ENCODE measurements around the gene FAM13C.

The FAM13C gene

DNA sequence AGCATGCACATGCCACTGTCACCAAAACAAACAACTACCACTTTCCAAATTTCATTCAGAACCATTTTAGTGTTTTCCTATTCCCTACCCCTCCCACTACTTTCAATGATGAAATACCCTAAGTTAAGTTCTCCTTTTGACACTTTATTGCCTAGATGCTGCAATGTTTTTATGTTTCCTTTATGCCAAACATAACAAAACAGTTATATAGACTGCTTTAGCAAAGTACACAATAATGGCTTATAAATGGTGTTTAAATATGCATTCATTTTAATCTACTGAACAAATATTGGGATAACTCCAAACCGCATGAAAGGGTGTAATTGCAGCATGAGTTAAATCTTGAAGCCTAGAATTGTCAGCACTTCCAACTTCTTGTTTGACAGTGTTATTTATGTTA lies 116.7 kb downstream of the FAM13C start:
- Histone ChIP-seq H3K9ac (no peak overlapping the region), H3K27me3 (ENCODE audit: control insufficient read depth, insufficient read depth, low read length) (no peaks in the 10 kb centered on the region), H3K4me2 (ENCODE audit: low read length) (no peak overlapping the region), H3K79me2 (no peaks in the 10 kb centered on the region), H3K4me1 (no peaks in the 10 kb centered on the region), H3K36me3 (ENCODE audit: control insufficient read depth, insufficient read depth, low read length) (no peaks in the 10 kb centered on the region), H3K4me3 (ENCODE audit: low read depth, low read length) (no peak overlapping the region), H2AFZ (no peak overlapping the region), H3K27ac (no peak overlapping the region), H3K9me3 (ENCODE audit: control insufficient read depth, low read length) (no peaks in the 10 kb centered on the region)
- TF ChIP-seq, protein P1, sequence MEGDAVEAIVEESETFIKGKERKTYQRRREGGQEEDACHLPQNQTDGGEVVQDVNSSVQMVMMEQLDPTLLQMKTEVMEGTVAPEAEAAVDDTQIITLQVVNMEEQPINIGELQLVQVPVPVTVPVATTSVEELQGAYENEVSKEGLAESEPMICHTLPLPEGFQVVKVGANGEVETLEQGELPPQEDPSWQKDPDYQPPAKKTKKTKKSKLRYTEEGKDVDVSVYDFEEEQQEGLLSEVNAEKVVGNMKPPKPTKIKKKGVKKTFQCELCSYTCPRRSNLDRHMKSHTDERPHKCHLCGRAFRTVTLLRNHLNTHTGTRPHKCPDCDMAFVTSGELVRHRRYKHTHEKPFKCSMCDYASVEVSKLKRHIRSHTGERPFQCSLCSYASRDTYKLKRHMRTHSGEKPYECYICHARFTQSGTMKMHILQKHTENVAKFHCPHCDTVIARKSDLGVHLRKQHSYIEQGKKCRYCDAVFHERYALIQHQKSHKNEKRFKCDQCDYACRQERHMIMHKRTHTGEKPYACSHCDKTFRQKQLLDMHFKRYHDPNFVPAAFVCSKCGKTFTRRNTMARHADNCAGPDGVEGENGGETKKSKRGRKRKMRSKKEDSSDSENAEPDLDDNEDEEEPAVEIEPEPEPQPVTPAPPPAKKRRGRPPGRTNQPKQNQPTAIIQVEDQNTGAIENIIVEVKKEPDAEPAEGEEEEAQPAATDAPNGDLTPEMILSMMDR (IDR thresholded peaks at IDR 0.05): no peak

DNA sequence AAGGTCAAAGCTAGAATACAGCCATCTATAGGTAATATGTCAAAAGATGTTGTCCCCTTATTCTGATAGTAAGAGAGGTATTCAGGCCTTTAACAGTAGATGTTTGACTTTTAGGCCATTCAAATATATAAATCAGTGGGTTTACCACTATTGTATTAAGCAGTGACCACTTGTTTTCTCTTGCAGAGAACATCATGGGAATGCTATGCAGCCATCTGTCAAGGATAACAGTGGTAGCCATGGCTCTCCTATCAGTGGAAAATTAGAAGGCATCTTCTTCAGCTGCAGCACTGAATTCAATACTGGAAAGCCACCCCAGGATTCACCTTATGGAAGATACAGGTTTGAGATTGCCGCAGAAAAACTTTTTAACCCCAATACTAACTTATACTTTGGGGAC lies 117.5 kb downstream of the FAM13C start:
- no peak overlapping the region for H3K4me2 ChIP-seq (ENCODE audit: low read length)

DNA sequence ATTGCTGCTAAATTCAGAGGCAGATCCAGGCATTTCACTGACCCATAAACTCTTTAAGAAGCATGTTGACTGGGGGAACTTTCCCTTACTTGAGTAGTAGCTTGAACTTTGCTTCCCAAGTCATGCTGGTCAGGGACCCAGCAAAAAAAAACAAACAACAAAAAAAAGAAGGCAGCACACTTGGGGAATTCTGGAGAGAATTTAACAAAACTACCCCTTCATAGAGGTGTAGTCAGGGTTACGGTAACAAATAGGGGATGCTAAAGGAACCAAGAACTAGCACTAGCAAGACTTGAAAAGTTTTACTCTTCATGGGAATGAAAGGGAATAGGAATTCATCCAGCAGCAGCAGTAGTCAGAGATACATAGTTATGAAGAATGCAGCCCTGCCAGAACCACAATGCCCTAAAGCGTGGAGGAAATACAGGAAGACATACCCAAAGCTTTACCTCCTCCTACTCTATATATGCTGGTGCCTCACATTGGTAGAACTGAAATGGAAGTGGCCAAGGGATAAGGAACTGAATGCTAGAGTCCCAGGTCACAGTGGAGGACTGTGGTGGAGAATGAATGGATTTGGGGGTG lies 118.6 kb downstream of the FAM13C start:
- H3K9me3 ChIP-seq (ENCODE audit: control insufficient read depth, low read length): no peaks in the 10 kb centered on the region
- H3K36me3 ChIP-seq (ENCODE audit: control insufficient read depth, insufficient read depth, low read length): no peaks in the 10 kb centered on the region
- TF ChIP-seq, protein P1 (IDR thresholded peaks at IDR 0.05): no peak
- no peak overlapping the region for H3K4me2 ChIP-seq (ENCODE audit: low read length)
- H3K4me1 ChIP-seq: no peaks in the 10 kb centered on the region
- H2AFZ ChIP-seq: no peak overlapping the region
- H3K79me2 ChIP-seq: no peaks in the 10 kb centered on the region
- H3K4me3 ChIP-seq (ENCODE audit: low read depth, low read length): no peak overlapping the region
- no peak overlapping the region for H3K9ac ChIP-seq
- no peak overlapping the region for H3K27ac ChIP-seq
- no peaks in the 10 kb centered on the region for H3K27me3 ChIP-seq (ENCODE audit: control insufficient read depth, insufficient read depth, low read length)

More for the DNA sequence above, 117.5 kb downstream of the FAM13C start:
- Histone ChIP-seq H2AFZ (no peak overlapping the region), H3K4me1 (no peaks in the 10 kb centered on the region), H3K79me2 (no peaks in the 10 kb centered on the region), H3K27ac (no peak overlapping the region), H3K4me3 (ENCODE audit: low read depth, low read length) (no peak overlapping the region), H3K27me3 (ENCODE audit: control insufficient read depth, insufficient read depth, low read length) (no peaks in the 10 kb centered on the region), H3K9ac (no peak overlapping the region), H3K36me3 (ENCODE audit: control insufficient read depth, insufficient read depth, low read length) (no peaks in the 10 kb centered on the region), H3K9me3 (ENCODE audit: control insufficient read depth, low read length) (no peaks in the 10 kb centered on the region)
- TF ChIP-seq, protein P1 (IDR thresholded peaks at IDR 0.05): no peak

DNA sequence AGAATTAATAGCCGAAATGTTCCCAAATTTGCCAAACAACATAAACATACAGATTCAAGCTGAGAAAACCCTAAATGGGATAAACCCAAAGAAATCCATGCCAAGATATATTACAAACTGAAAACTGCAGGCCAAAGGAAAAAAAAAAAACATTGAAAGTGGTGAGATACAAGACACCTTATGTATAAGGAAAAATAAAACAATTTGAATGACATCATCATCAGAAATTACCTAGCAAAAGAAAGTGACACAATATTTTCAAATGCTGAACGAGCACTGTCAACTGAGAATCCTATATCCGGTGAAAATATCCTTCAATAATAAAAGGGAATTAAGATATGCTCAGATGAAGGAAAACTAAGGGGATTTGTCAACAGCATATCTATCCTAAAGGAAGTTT lies 119.4 kb downstream of the FAM13C start:
- Histone ChIP-seq H3K79me2 (no peaks in the 10 kb centered on the region), H3K9ac (no peak overlapping the region), H3K36me3 (ENCODE audit: control insufficient read depth, insufficient read depth, low read length) (no peaks in the 10 kb centered on the region), H3K27ac (no peak overlapping the region), H3K4me3 (ENCODE audit: low read depth, low read length) (no peak overlapping the region), H3K27me3 (ENCODE audit: control insufficient read depth, insufficient read depth, low read length) (no peaks in the 10 kb centered on the region), H3K4me2 (ENCODE audit: low read length) (no peak overlapping the region), H3K9me3 (ENCODE audit: control insufficient read depth, low read length) (no peaks in the 10 kb centered on the region), H2AFZ (no peak overlapping the region), H3K4me1 (no peaks in the 10 kb centered on the region)
- TF ChIP-seq, protein P1 (IDR thresholded peaks at IDR 0.05): no peak

DNA sequence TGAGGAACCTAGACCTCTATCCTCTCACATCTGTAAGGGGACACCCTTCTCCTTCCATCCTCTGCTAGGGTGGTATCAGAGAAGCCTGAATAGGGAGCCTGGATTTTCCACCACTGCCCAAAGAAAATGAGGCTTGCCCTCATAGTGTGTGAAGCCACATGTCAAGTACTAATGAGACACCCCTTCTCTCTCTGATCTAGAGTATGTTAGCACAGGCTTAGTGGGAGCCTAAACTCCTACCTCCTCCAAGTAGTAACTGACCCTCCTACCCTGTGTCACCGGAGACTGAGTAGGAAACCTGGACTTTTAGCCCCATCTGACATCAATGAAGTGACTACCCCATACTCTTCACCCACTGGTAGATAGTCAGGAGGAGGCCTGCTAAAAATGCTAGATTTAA lies 120.3 kb downstream of the FAM13C start:
- no peaks in the 10 kb centered on the region for H3K79me2 ChIP-seq
- no peaks in the 10 kb centered on the region for H3K4me1 ChIP-seq
- H3K27ac ChIP-seq: no peak overlapping the region
- TF ChIP-seq, protein P1 (IDR thresholded peaks at IDR 0.05): no peak
- no peak overlapping the region for H2AFZ ChIP-seq
- H3K4me3 ChIP-seq (ENCODE audit: low read depth, low read length): no peak overlapping the region
- no peaks in the 10 kb centered on the region for H3K36me3 ChIP-seq (ENCODE audit: control insufficient read depth, insufficient read depth, low read length)
- H3K9ac ChIP-seq: no peak overlapping the region
- no peaks in the 10 kb centered on the region for H3K9me3 ChIP-seq (ENCODE audit: control insufficient read depth, low read length)
- no peaks in the 10 kb centered on the region for H3K27me3 ChIP-seq (ENCODE audit: control insufficient read depth, insufficient read depth, low read length)
- H3K4me2 ChIP-seq (ENCODE audit: low read length): no peak overlapping the region

Data from parathyroid adenoma (tissue), 2 donors.